Suprapubic skin (tissue), 4 donors: Measurements from ENCODE around the gene SNX8. TPM values are rescaled to one million over a fixed set of nuclear protein-coding genes. Genes with fewer than 3 reads are reported as not detected.
"Not testable (repeated sequence)": the region's sequence is repeated elsewhere in the genome, so short reads cannot be mapped to it uniquely, and the experiment has no call there.

Experiments used
- DNase-seq, 2 donors: peaks; one replicate each; pipeline ENCODE4 v3.0.0-alpha.2; 2019; ENCODE audit warnings: low spot score in 2 of 2
- H3K27ac ChIP-seq: fragments of 200-600 bp; sonication (generic); one replicate; pipeline ENCODE4 v1.5.1; 2019
- H3K27me3 ChIP-seq: fragments of 200-600 bp; sonication (generic); one replicate; pipeline ENCODE4 v1.5.1; 2019
- H3K36me3 ChIP-seq: fragments of 200-600 bp; sonication (generic); one replicate; pipeline ENCODE4 v1.5.1; 2019
- H3K4me1 ChIP-seq: fragments of 200-600 bp; sonication (generic); one replicate; pipeline ENCODE4 v1.5.1; 2019
- H3K4me3 ChIP-seq: fragments of 200-600 bp; sonication (generic); one replicate; pipeline ENCODE4 v1.5.1; 2019; ENCODE audit warnings: mild to moderate bottlenecking
- H3K9me3 ChIP-seq: fragments of 200-600 bp; sonication (generic); one replicate; pipeline ENCODE4 v1.5.1; 2019
- EP300 ChIP-seq: sonication (generic); formaldehyde crosslinking; IDR thresholded peaks from one replicate; pipeline ENCODE4 v1.6.1; 2017; ENCODE audit warnings: antibody characterized with exemption
- POLR2A ChIP-seq, 2 donors: fragments of 450-650 bp; IDR thresholded peaks; one replicate each; pipeline ENCODE4 v1.6.1; 2017; ENCODE audit warnings: antibody characterized with exemption in 2 of 2, mild to moderate bottlenecking in 2 of 2, moderate library complexity in 2 of 2
- POLR2AphosphoS5 ChIP-seq, 3 donors: sonication (generic); formaldehyde crosslinking; IDR thresholded peaks; one replicate each; pipeline ENCODE4 v1.6.1; 2017; ENCODE audit warnings: antibody characterized with exemption in 3 of 3
- WGBS: methylation state at CpG from one replicate; pipeline ENCODE4 v1.1.5; 2018; 5-methylcytosine and 5-hydroxymethylcytosine counted together
- total RNA-seq, 4 donors: library from RNA; depleted of rRNA; stranded (reverse); fragments of >200 nt; gene quantifications; one replicate each; pipeline ENCODE4 v1.1.0, GENCODE V29; 2016
- TF ChIP-seq, protein P1 (sequence below), 2 donors: fragments of 200-600 bp in 1 of 2; fragments of 450-650 bp in 1 of 2; sonication (generic) in 1 of 2; IDR thresholded peaks; one replicate each; pipeline ENCODE4 v1.5.1; 2016 to 2019; ENCODE audit warnings: antibody characterized with exemption in 2 of 2, mild to moderate bottlenecking in 1 of 2, moderate library complexity in 1 of 2

SNX8 gene
- total RNA-seq, 4 donors from 2014 or later = 13.7 to 35.1 (median 19.3) TPM

GRCh38 chr7:2270495-2270894 lies 43.7 kb downstream of the SNX8 start:
- no peaks in the 10 kb centered on the region for H3K27me3 ChIP-seq
- no peak overlapping the region for H3K27ac ChIP-seq
- H3K4me3 ChIP-seq = no peak overlapping the region
- 77% methylated on average over 8 of the region's 8 CpGs for WGBS
- peaks cover 5% of the 10 kb centered on the region for H3K4me1 ChIP-seq
- TF ChIP-seq, protein P1, sequence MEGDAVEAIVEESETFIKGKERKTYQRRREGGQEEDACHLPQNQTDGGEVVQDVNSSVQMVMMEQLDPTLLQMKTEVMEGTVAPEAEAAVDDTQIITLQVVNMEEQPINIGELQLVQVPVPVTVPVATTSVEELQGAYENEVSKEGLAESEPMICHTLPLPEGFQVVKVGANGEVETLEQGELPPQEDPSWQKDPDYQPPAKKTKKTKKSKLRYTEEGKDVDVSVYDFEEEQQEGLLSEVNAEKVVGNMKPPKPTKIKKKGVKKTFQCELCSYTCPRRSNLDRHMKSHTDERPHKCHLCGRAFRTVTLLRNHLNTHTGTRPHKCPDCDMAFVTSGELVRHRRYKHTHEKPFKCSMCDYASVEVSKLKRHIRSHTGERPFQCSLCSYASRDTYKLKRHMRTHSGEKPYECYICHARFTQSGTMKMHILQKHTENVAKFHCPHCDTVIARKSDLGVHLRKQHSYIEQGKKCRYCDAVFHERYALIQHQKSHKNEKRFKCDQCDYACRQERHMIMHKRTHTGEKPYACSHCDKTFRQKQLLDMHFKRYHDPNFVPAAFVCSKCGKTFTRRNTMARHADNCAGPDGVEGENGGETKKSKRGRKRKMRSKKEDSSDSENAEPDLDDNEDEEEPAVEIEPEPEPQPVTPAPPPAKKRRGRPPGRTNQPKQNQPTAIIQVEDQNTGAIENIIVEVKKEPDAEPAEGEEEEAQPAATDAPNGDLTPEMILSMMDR (IDR thresholded peaks at IDR 0.05) = no peak
- TF ChIP-seq POLR2A (IDR thresholded peaks at IDR 0.05) = no peak
- TF ChIP-seq EP300 = no peak
- no peak for TF ChIP-seq POLR2AphosphoS5 (IDR thresholded peaks at IDR 0.05)
- no peak for DNase-seq
- H3K9me3 ChIP-seq = no peaks in the 10 kb centered on the region
- peaks cover 40% of the 10 kb centered on the region for H3K36me3 ChIP-seq

DNA sequence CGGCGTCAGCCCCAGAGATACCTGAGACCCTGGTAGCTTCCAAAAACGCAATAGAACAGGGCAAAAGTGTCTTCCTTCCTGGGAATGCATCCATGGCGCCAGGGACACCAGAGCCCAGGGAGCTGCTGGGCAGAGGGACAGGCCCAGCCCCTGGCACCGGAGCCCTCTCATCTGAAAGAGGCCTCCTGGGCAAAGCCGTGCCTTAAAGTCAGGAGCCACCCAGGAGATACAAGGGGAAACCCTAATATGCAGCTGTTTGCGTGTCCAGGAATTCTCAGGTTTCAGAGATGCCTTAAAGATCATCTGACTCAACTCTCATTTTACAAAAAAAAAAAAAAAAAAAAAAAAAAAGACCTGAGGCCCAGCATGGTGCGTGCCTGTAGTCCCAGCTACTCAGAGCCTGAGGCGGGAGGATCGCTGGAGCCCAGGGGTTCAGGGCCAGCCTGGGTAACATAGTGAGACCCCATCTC lies 44.2 kb downstream of the SNX8 start:
- Histone ChIP-seq H3K27ac (no peak overlapping the region), H3K9me3 (no peaks in the 10 kb centered on the region), H3K36me3 (peaks cover 38% of the 10 kb centered on the region), H3K4me3 (no peak overlapping the region), H3K4me1 (peaks cover 5% of the 10 kb centered on the region), H3K27me3 (no peaks in the 10 kb centered on the region)
- TF ChIP-seq POLR2A (IDR thresholded peaks at IDR 0.05) (no peak), EP300 (no peak), POLR2AphosphoS5 (IDR thresholded peaks at IDR 0.05) (no peak)
- TF ChIP-seq, protein P1 (IDR thresholded peaks at IDR 0.05) = no peak
- WGBS = 80% methylated on average over 8 of the region's 10 CpGs
- no peak for DNase-seq

DNA sequence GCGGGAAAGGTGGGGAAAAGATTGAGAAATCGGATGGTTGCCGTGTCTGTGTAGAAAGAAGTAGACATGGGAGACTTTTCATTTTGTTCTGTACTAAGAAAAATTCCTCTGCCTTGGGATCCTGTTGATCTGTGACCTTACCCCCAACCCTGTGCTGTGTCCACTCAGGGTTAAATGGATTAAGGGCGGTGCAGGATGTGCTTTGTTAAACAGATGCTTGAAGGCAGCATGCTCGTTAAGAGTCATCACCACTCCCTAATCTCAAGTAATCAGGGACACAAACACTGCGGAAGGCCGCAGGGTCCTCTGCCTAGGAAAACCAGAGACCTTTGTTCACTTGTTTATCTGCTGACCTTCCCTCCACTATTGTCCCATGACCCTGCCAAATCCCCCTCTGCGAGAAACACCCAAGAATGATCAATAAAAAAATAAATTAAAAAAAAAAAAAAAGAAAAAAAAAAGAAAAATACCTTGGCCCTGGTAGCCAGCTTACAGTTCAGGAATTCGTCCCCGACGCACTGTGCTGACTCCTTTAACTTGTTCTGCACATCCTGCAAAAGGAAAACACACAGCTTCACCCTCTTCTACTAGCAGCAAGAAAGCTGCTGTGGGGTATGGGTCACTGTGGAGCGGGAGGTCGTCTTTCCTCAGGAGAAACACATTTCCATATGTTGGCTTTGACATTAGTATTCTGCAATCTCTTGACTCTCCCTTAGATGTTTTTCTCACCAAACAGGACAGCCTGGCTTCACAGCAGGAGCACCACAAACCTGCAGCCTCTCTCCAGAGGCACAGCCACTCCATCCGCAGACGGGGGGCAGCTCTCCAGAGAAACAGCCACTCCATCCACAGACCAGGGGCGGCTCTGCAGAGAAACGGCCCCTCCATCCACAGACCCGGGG lies 44.9 kb downstream of the SNX8 start:
- not testable (repeated sequence) for H3K9me3 ChIP-seq, H3K27me3 ChIP-seq, H3K4me3 ChIP-seq, H3K4me1 ChIP-seq, H3K27ac ChIP-seq, DNase-seq
- WGBS = 54% methylated on average over 13 of the region's 18 CpGs
- H3K36me3 ChIP-seq = peaks cover 38% of the 10 kb centered on the region

DNA sequence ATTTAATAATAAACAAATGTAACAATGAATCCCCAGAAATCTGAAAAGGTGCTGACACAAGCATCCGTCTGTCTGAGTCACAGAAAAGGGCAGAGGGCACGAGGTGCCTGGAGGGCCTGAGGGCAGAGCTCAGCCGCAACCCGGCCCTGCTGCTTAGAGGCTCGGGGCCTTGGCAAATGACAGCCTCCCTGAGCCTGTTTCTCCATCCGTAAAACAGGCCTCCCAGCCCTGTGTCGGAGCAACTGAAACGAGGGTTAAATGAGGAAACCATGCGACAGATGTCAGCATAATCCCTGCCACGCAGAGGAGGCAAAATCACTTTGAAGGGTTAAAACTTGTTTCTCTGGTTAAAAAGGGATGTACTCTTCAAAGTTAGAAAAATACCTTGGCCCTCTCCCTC lies 47.3 kb downstream of the SNX8 start:
- no peak overlapping the region for H3K4me3 ChIP-seq
- TF ChIP-seq, protein P1 (IDR thresholded peaks at IDR 0.05) = no peak
- no peak for TF ChIP-seq EP300
- TF ChIP-seq POLR2A (IDR thresholded peaks at IDR 0.05) = no peak
- no peak for TF ChIP-seq POLR2AphosphoS5 (IDR thresholded peaks at IDR 0.05)
- peaks cover 5% of the 10 kb centered on the region for H3K4me1 ChIP-seq
- no peak for DNase-seq
- H3K27me3 ChIP-seq = no peaks in the 10 kb centered on the region
- no peak overlapping the region for H3K27ac ChIP-seq
- WGBS = 53% methylated on average over 10 of the region's 10 CpGs
- H3K36me3 ChIP-seq = peaks cover 41% of the 10 kb centered on the region
- H3K9me3 ChIP-seq = no peaks in the 10 kb centered on the region

GRCh38 chr7:2264158-2264557 lies 50.1 kb downstream of the SNX8 start:
- peaks cover 37% of the 10 kb centered on the region for H3K36me3 ChIP-seq
- H3K4me1 ChIP-seq = no peaks in the 10 kb centered on the region
- no peaks in the 10 kb centered on the region for H3K9me3 ChIP-seq
- no peak for DNase-seq
- H3K4me3 ChIP-seq = no peak overlapping the region
- whole genome bisulfite sequencing = 98% methylated on average over 23 of the region's 23 CpGs
- H3K27me3 ChIP-seq = no peaks in the 10 kb centered on the region
- H3K27ac ChIP-seq = no peak overlapping the region
- TF ChIP-seq POLR2A (IDR thresholded peaks at IDR 0.05) = no peak
- no peak for TF ChIP-seq EP300
- TF ChIP-seq POLR2AphosphoS5 (IDR thresholded peaks at IDR 0.05) = no peak
- TF ChIP-seq, protein P1 (IDR thresholded peaks at IDR 0.05) = no peak
